SJCRH30 (cell line): ENCODE results near the gene TCHH. TPM values are rescaled to one million over a fixed set of nuclear protein-coding genes. Genes with fewer than 3 reads are reported as not detected.

ENCODE experiments used
- DNase-seq, 2 experiments: peaks; one replicate each; pipeline ENCODE4 v3.0.0-alpha.2; 2015 to 2020
- H3K27ac ChIP-seq: fragments of 250-450 bp; sonication (Bioruptor Pico); 2 replicates; pipeline ENCODE4 v1.5.1; 2020; ENCODE audit warnings: mild to moderate bottlenecking, moderate library complexity
- H3K27me3 ChIP-seq: fragments of 250-450 bp; sonication (Bioruptor Pico); 2 replicates; pipeline ENCODE4 v1.5.1; 2020; ENCODE audit warnings: mild to moderate bottlenecking, moderate library complexity
- H3K36me3 ChIP-seq: fragments of 250-450 bp; sonication (Bioruptor Pico); 2 replicates; pipeline ENCODE4 v1.5.1; 2020; ENCODE audit warnings: mild to moderate bottlenecking, moderate library complexity
- H3K4me1 ChIP-seq: fragments of 250-450 bp; sonication (Bioruptor Pico); 2 replicates; pipeline ENCODE4 v1.5.1; 2020; ENCODE audit warnings: mild to moderate bottlenecking, moderate library complexity
- H3K4me3 ChIP-seq: fragments of 250-450 bp; sonication (Bioruptor Pico); 2 replicates; pipeline ENCODE4 v1.5.1; 2020; ENCODE audit warnings: mild to moderate bottlenecking, moderate library complexity
- H3K9me3 ChIP-seq: fragments of 250-450 bp; sonication (Bioruptor Pico); replicated peaks from 2 replicates; pipeline ENCODE4 v1.5.1; 2020; ENCODE audit warnings: mild to moderate bottlenecking, moderate library complexity
- total RNA-seq: library from RNA; depleted of rRNA; stranded (reverse); fragments of >200 nt; shearing (Covaris generic); gene quantifications from 2 replicates; pipeline ENCODE4 v1.2.3, GENCODE V29; 2014

TCHH gene
- total RNA-seq, 1 experiment from 2014 or later = not detected

- H3K36me3 ChIP-seq = no peaks in the 10 kb centered on the region
- H3K27ac ChIP-seq = no peak overlapping the region
- DNase-seq = no peak
- no peaks in the 10 kb centered on the region for H3K9me3 ChIP-seq
- H3K4me3 ChIP-seq = no peak overlapping the region
- H3K4me1 ChIP-seq = no peaks in the 10 kb centered on the region
- no peaks in the 10 kb centered on the region for H3K27me3 ChIP-seq
Observed at GRCh38 chr1:152127673-152128072, 12.4 kb upstream of the TCHH start.

- no peaks in the 10 kb centered on the region for H3K9me3 ChIP-seq
- no peaks in the 10 kb centered on the region for H3K4me1 ChIP-seq
- H3K36me3 ChIP-seq = no peaks in the 10 kb centered on the region
- H3K27me3 ChIP-seq = no peaks in the 10 kb centered on the region
- no peak for DNase-seq
- H3K27ac ChIP-seq = no peak overlapping the region
- no peak overlapping the region for H3K4me3 ChIP-seq
Observed at GRCh38 chr1:152125834-152126443, 10.7 kb upstream of the TCHH start.

GRCh38 chr1:152118915-152119314, 3.7 kb upstream of the TCHH start:
- no peaks in the 10 kb centered on the region for H3K9me3 ChIP-seq
- no peaks in the 10 kb centered on the region for H3K36me3 ChIP-seq
- no peak for DNase-seq
- no peak overlapping the region for H3K27ac ChIP-seq
- H3K27me3 ChIP-seq = no peaks in the 10 kb centered on the region
- H3K4me1 ChIP-seq = no peaks in the 10 kb centered on the region
- no peak overlapping the region for H3K4me3 ChIP-seq

GRCh38 chr1:152112885-152113432, 2.3 kb downstream of the TCHH start:
- Histone ChIP-seq H3K9me3 (no peaks in the 10 kb centered on the region), H3K36me3 (no peaks in the 10 kb centered on the region), H3K27me3 (no peaks in the 10 kb centered on the region), H3K27ac (no peak overlapping the region), H3K4me3 (no peak overlapping the region), H3K4me1 (no peaks in the 10 kb centered on the region)
- no peak for DNase-seq

GRCh38 chr1:152112101-152112884, 3.0 kb downstream of the TCHH start:
- Histone ChIP-seq H3K9me3 (no peaks in the 10 kb centered on the region), H3K4me3 (no peak overlapping the region), H3K27me3 (no peaks in the 10 kb centered on the region), H3K27ac (no peak overlapping the region), H3K36me3 (no peaks in the 10 kb centered on the region), H3K4me1 (no peaks in the 10 kb centered on the region)
- DNase-seq = no peak

- no peaks in the 10 kb centered on the region for H3K36me3 ChIP-seq
- no peak overlapping the region for H3K27ac ChIP-seq
- H3K4me3 ChIP-seq = no peak overlapping the region
- no peak for DNase-seq
- no peaks in the 10 kb centered on the region for H3K9me3 ChIP-seq
- no peaks in the 10 kb centered on the region for H3K4me1 ChIP-seq
- no peaks in the 10 kb centered on the region for H3K27me3 ChIP-seq
Observed at GRCh38 chr1:152111515-152111968, 3.7 kb downstream of the TCHH start.

- Histone ChIP-seq H3K9me3 (no peaks in the 10 kb centered on the region), H3K27me3 (no peaks in the 10 kb centered on the region), H3K27ac (no peak overlapping the region), H3K4me1 (no peaks in the 10 kb centered on the region), H3K4me3 (no peak overlapping the region), H3K36me3 (no peaks in the 10 kb centered on the region)
- no peak for DNase-seq
Observed at GRCh38 chr1:152110860-152111514, 4.3 kb downstream of the TCHH start.

GRCh38 chr1:152110365-152110859, 4.8 kb downstream of the TCHH start:
- no peak for DNase-seq
- Histone ChIP-seq H3K27ac (no peak overlapping the region), H3K4me1 (no peaks in the 10 kb centered on the region), H3K27me3 (no peaks in the 10 kb centered on the region), H3K4me3 (no peak overlapping the region), H3K36me3 (no peaks in the 10 kb centered on the region), H3K9me3 (no peaks in the 10 kb centered on the region)

- no peaks in the 10 kb centered on the region for H3K36me3 ChIP-seq
- no peak overlapping the region for H3K4me3 ChIP-seq
- H3K27me3 ChIP-seq = no peaks in the 10 kb centered on the region
Observed at GRCh38 chr1:152109998-152110294, 5.3 kb downstream of the TCHH start.

GRCh38 chr1:152109231-152109997, 5.8 kb downstream of the TCHH start:
- Histone ChIP-seq H3K4me1 (no peaks in the 10 kb centered on the region), H3K36me3 (no peaks in the 10 kb centered on the region), H3K9me3 (no peaks in the 10 kb centered on the region), H3K27ac (no peak overlapping the region), H3K27me3 (no peaks in the 10 kb centered on the region), H3K4me3 (no peak overlapping the region)
- no peak for DNase-seq

More at GRCh38 chr1:152109998-152110294, 5.3 kb downstream of the TCHH start:
- no peak for DNase-seq
- no peaks in the 10 kb centered on the region for H3K9me3 ChIP-seq
- no peak overlapping the region for H3K27ac ChIP-seq
- no peaks in the 10 kb centered on the region for H3K4me1 ChIP-seq

GRCh38 chr1:152108882-152109222, 6.4 kb downstream of the TCHH start:
- Histone ChIP-seq H3K36me3 (no peaks in the 10 kb centered on the region), H3K9me3 (no peaks in the 10 kb centered on the region), H3K4me3 (no peak overlapping the region), H3K27ac (no peak overlapping the region), H3K4me1 (no peaks in the 10 kb centered on the region), H3K27me3 (no peaks in the 10 kb centered on the region)
- DNase-seq = no peak

GRCh38 chr1:152107984-152108881, 7.0 kb downstream of the TCHH start:
- no peaks in the 10 kb centered on the region for H3K27me3 ChIP-seq
- peak in 1 of 2 experiments; percentile 1 for DNase-seq

GRCh38 chr1:152107031-152107983, 7.9 kb downstream of the TCHH start:
- Histone ChIP-seq H3K4me1 (no peaks in the 10 kb centered on the region), H3K27me3 (no peaks in the 10 kb centered on the region), H3K27ac (no peak overlapping the region), H3K9me3 (no peaks in the 10 kb centered on the region), H3K36me3 (no peaks in the 10 kb centered on the region), H3K4me3 (no peak overlapping the region)
- no peak for DNase-seq

More at GRCh38 chr1:152107984-152108881, 7.0 kb downstream of the TCHH start:
- Histone ChIP-seq H3K4me3 (no peak overlapping the region), H3K4me1 (no peaks in the 10 kb centered on the region), H3K36me3 (no peaks in the 10 kb centered on the region), H3K9me3 (no peaks in the 10 kb centered on the region), H3K27ac (no peak overlapping the region)
